NCI-H345 treated with DMSO at 0.1 percent for 48 hours (cell line): ENCODE results near the gene FLT1.

Source experiments
- DNase-seq: peaks from one replicate; lab custom pipeline; 2025; ENCODE audit not compliant: unreplicated experiment; lab: John Stamatoyannopoulos, UW

FLT1 gene

DNA sequence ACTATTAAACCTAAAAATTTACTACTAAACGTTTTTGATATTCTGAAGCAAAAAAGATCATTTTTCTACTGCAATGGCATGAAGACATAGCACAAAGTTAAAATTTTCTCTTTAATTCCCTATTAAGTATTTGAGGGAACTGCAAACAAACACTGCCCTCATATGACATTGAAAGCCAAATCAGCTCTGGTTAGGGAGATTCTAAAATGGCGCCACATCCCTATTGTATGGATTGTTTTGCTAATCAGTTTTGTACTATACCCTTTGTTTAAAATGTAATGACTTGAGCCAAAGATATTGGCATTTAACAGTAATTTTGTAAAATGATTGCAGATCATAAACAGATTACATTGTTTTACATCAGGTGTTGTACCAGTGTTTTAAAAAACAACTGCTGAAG is 65.8 kb downstream of the FLT1 start:
- no peak for DNase-seq

DNA sequence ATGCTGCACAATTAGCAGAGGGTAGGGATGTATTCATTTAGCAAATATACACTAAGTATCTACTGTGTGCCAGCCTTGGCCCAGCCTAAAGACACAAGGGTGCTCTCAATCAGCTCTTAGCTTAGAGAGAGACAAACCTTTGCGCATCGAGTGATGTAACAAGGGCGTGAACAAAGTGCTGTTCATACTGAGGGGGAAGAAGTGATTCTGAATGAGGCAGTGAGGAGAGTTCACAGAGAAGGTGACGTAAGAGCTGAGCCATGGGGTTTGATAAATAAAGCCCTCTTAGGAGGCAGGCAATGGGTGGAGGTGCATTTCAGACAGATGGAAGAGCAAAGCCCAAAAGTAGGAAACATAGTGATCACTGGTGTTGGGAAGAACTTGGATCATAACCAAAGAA is 68.5 kb downstream of the FLT1 start:
- DNase-seq: no peak

DNA sequence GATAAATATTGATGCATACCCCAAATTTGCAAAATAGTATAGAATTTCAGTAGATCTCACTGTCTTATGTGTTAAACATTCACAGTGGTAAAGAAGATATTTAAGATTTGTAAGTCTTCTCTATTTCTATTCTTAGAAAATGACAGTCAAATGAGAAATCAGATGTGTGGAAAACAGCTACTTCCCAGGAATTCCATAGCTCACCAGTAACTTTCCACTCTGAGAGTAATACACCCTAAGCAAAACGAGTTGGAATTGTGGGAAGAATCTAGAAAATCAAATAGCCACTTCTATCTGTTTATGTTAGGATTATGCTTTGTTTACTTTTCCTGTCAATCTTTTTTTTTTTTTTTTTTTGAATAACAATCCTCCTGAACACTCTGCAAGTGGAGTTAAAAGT is 69.1 kb downstream of the FLT1 start:
- DNase-seq: no peak

DNA sequence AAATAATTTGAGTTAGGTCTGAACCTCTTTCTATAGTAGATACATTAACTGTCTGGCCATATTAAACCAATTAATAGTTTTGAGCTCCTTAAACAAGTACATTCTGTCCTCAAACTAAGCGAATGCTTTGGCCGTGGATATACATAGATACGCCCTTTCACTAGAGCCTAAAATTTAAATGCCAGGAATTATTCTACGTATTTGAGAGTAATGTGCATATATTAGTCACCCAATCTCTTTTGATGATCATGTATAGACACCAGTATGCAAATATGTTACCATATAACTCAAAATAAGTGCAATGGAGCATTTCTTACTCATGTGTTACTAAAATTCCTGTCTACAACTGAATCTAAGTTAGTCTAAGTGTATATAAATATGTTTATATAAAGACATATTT is 70.4 kb downstream of the FLT1 start:
- DNase-seq: no peak

DNA sequence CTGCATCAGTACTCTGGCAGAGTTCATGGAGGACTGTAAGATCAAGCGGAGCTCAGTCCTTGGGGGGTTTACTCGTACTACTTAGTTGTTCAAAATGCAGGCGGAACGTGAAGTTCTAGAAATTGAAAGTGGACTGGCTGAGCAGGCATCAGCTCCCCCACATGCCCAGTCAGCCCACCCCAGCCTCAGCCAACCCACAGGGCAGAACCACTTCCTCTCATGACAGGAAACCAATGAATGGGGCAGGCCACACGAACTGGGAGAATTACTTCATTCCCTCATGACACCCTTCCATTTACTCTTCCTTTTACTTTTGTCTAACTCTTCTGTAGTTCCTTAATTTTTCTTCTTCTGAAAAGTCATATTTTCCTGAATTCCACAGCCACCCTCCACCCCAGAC is 71.9 kb downstream of the FLT1 start:
- no peak for DNase-seq

DNA sequence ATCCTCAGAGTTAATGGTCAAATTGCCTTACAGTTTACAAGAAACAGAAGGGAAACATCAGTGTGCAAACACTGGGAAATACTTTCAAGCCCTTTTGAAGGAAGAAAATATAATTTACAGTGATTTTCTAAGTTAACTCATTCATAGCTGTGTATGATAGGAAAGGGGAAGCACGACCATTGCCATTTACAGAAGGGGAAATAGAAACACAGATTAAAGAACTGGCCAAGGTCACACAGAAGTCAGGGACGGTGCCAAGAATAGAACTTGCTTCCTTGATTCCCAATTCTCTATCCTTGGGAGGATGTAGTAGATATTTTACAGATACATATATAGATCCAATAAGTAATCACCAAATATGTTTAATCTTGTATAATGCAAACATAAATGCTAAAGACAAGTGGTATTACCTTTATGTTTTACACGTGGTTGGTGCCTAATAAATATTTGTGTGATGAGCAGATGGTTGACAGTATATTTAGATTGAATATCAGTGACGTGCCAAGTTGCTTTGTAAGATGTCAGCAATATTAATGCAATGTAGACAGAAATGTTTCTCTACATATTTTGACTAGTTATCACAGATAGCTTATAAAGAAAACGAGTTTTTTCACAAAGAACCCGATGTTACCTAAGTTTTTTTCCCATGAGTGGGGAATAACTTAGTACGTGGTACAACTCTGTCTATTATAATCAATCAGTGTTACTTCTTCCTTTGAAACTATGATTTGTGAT is 73.1 kb downstream of the FLT1 start:
- DNase-seq: no peak

DNA sequence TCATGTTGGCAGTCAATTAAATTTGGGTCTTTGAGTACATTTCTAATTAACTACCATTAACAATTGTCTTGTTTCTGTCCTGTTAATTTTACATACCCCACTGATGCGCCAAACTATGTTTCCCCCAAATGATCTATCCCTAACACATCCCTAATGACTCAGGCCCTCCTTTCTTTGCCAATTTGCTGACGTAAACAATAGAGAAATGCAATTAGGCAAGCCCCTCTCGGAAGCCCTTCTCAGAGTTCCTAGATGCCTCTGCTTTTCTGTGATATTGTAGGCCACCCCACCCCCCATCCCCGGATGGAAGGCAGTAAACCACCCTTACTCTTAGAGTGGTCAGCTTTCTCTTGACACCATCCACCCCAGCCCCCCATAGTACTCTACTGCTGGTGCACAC is 74.2 kb downstream of the FLT1 start:
- no peak for DNase-seq

DNA sequence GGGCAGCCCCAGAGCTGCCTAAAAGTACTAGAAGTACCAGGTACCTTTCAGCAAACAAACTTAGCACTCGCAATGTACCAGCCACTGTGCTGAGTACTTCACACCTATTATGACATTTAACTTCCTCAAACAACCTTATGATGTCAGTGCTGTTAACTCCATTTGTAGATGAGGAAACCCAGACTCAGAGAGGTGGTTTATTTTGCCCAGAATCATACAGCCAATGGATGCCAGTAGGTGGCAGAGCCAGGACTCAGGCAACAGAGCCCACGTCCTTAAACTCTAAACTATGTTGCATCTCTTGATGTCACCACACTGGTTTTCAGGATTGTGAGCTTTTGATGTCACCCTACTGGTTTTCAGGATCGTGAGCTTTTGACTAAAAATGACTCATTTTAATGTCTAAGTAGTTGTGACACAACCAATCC is 78.9 kb downstream of the FLT1 start:
- no peak for DNase-seq

DNA sequence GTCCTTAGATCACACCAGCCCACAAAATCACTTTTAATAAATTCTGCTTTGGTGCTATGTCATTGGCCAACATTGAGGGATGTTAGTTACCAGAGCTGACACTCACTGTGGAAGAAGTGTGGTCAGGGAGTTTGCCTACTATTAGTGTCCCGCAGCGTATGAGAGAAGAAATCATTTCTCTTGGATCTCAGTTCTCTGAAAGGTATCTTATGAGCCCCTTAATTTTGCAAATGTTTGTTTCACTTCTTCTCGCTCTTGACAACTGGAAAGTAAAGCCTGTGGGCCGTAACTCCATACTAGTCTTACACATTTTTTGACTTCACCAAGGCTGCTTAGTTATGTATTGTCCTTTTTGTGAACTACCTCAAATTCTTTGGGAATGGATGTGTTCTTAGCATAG is 80.9 kb downstream of the FLT1 start:
- no peak for DNase-seq

DNA sequence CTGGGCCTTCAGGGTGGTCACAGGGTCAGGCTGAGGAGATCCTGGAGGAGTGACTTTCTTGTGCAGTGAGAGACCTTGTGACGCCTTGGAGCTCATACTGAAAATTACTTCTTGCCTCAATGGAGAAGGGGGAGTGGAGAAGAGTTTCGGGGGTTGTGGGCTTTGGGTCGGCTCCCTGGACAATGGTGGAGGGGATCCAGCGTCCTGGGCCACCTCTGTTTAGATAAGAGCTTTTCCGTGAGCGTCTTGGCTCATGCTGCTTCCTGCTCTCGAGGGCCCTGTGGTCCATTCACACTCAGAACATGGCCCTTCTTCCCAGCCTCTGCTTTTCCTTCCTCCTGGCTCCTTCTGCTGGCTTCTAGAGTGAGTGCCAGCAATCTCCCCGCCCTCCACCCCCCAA is 81.9 kb downstream of the FLT1 start:
- no peak for DNase-seq

DNA sequence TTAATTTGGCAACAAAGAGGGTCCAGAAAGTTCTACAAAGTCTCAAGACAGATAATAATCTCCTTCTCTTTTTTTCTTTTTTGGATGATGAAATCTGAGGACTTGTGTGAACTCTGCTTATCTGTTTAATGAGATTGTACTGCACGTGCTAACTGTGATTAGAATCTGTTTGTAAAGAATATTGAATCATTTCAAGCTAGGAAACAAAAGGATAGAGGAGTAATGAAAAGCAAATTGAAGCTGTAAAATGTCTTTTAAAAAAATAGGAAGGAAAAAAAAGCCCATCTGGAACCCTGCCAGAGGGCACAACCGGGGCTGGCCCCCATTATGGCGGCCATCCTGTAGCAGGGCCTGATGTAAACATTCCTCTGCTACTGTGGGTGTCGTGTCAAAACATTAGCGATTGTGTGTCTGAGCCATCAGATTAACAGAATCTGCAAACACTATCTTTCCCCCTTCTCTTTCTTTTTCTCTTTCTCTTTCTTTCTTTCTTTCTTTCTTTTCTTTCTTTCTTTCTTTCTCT is 83.0 kb downstream of the FLT1 start:
- DNase-seq: no peak

DNA sequence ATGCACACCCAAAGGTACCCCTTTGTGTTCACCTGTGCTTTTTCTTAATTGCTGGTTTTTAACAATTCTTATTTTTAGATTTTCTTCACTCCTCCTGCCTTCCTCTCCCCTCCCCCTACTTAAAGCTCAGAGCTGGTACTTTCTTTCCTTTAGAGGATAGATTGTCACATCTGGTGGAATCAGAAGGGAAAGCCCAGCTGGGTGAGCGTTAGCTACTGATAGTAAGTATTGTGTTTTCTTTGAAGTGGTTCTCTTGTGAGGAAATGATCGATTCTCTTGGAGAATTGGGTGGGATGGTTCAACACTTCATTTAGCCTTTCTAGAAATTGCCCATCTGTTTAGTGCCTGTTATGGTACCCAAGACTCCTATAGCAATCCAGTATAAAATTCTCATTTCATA is 84.8 kb downstream of the FLT1 start:
- no peak for DNase-seq

DNA sequence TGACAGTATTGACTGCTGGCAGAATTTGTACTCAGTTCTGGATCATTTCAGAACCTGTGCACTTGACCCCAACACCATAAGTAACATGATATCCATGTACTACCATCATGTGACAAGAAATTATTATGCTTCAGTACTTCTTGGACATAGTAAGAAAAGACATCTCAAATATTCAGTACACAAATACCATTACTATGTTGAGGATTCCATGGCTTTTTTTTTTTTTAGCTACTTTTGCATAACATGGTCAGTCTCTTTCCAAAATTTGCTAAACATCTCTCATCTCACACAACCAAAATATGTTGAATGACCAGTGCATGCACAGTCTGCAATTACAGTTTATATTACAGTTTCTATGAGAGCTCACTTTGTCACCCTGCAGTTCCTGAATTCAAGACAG is 85.3 kb downstream of the FLT1 start:
- no peak for DNase-seq

DNA sequence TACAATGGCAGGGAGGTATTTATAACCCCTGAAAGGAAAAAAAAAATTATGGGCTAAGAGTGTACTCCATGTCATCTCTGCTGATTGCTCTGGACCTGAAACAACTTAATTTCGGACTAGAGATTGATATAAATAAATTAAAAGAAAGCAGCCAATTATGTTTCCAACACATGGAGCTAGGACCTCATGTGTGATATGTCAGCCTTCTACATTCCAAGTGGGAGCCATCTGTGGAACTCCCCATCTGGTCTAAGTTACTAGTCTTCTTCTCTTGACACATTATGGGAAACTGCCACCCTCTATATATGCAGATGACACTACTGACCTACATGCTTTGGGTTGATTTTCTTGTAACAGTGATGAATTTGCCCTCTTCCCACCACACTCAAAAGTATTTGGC is 86.1 kb downstream of the FLT1 start:
- DNase-seq: no peak

DNA sequence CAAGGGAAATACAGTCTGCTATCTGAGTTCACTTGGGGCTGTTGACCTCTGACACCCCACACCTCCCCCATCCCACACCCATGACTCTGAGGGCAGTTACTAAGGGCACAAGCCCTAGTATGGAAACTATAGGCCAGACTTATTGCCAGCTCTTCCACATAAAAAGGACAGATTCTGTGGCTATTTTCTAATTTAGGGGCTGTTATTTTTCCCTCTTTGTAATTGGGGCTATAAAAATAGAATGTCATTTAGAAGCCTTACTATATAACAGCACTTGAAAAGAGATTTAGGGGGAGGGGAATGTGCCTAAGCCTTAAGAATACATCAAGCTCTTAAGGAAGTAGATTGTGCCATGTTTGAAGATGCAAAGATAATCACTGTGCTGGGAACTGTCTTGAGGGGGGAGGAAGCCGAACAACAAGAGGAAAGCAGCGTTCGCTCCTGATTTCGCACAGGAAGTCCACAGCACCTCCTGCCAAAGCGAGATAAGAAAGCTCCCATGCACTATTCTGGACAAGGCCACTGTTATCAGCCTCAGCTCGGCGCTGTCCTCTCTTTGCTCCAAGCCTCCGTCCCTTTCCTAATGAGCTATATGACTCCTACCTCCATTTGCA is 86.6 kb downstream of the FLT1 start:
- DNase-seq: no peak

DNA sequence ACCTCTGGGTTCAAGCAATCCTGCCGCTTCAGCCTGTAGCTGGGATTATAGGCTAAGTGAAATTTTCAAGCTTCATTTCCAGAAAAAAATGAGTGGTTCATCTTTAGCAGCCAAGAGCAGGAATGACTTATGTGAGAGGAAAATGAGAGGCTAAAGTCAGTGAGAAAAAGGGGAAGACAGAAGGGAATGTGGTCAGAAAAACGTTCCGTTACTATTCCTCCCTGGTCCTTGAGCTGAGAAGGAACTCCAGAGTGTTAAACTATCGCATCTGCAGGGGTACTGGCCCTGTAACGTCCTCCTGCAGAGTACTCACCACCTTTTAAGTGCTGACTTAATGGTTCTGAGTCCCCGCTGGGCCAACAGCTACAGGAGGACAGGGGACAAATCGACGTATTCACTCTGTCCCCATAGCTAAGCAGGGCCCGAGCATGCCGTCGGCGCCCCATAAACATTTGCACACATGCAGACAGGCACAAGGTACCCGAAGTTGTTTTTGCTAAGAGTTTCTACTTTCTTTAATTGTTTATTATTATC is 88.1 kb downstream of the FLT1 start:
- DNase-seq: no peak

DNA sequence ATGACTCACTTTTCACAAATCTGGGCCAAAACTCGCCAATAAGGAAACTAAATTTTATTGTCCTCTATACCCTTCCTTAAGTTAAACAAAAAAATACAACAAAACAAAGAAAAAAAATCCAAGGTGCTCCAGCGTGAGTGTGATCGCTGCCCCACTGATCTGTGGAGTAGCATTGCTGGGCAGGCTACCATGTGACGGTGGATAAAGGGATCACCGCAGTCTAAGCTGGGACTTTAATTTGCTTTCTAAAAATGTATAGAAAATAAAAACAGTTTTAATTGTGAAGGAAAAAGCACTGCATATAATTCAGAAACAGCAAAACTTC is 92.9 kb downstream of the FLT1 start:
- no peak for DNase-seq

DNA sequence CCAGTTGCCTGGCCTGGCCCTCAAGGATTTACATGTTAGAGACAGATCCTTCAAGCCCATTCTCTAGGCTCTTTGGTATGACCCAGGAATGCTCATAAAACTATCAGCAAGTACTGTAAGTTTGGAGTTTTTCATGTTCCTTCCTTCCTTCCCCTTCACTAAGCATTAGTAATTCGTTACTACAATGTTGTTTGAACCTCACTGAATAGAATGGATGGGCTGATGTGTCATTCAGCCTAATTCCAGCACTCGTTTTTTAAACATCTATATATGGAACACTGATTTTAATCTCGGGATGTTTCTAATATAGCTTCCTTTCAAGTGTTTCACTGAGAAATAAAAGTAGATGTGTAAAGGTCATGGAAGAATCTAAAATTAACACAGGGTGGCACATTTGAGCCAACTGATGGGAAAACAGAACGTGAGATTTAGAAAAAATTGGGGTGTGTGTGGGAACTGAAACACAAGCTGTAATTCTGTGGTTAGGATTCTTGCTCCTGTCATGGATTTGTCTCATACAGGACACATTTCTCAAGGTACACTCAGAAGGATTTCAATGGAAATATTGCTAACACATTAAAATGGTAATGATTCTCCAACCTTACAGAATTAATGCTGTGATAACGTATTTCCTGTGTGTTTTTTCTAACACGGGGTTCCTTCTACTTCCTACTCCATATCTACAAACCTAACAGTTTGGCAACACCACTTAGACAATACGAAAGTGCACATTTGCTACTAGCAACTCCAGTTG is 93.4 kb downstream of the FLT1 start:
- DNase-seq: no peak

DNA sequence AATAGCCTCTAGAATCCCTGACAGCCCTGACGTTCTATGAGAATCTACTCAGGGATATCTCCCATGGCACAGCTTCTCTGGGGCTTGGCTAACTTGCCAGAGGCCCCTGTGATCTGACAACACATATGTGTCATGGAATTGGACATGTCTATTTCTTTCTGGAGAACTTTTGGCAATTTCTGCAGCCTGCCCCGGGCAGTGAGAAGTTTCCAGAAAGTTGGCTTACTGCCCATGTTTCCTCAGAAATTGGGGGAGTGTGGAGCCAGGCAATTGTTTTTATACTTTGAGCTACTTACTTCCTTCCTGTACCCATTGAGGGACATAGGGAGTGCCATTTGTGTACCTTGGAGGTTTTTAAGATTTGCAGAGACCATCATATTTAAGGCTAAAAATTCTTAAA is 98.9 kb downstream of the FLT1 start:
- DNase-seq: no peak

DNA sequence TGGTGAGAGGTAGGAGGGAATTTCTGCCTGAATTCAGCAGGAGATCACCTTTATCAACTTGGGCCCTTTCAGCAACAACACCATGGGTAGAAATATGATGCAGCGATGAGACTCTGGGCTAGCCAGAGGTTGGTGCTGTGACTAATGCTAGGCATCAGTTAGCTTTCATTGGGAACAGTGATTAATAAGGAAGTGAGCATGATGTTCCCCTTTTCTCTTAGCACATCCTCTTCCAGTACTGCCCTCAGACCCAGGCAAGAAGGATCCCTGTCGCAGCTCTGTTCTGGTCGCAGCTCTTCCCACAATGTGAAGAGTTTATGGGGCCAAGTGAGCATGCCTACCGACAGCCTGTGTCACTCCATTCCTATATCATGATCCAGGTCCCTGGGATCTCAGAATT is 100.5 kb downstream of the FLT1 start:
- no peak for DNase-seq

DNA sequence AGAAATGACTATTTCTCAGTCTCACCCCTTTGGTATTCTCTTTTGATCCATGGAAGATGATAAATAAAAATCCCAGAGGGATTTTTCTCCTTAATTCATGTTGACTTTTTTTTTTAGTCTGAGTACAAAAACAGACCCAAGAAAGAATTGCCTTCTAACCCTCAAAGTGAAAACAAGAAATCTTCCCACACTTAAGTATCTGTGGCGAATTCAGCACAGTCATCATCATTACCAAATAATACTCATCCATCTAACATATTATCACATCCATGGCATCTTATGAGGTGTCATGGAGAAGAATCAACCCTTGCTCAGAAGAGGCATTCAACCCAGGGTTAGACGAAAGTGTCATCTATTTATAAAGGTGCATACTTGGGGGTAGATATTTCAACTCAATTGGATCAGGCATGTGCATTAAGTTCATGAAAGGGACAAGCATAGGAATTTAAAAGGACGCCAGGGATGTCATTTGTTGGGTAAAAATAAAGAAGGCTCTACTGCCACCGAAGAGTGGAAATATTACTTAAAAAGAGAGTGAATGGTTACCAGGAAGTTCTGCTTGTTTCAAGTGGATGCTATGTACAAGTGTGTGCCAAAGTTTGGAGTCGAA is 101.9 kb downstream of the FLT1 start:
- DNase-seq: no peak

DNA sequence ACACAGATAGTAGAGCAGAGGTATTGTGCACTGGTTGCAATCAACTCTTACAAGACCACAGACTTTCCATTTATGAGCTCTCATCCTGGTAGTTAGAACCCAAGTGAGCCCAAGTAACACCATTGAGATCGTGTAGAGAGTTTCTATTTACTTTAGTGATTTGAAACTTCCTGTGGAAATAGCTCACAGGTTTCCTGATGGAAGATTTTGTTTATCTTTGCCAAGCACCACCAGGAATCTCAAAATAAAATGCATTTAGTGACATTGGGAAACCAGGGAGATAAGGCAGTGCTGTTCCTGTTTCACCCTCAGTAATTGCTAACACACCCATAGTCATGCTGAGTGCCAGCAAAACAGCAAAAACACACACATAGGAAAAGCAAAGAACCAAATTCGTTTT is 102.5 kb downstream of the FLT1 start:
- DNase-seq: no peak
